A549 (cell line): ENCODE results near the gene PHYHIPL. TPM values are rescaled to one million over a fixed set of nuclear protein-coding genes. Genes with fewer than 3 reads are reported as not detected.

Experiments used
- ATAC-seq, 2 experiments: fragments of 200-7000 bp in 1 of 2; fragments of >200 bp in 1 of 2; cut with Nextera tagmentation in 1 of 2; cut with Tn5 transposase in 1 of 2; 3 replicates each; pipeline versions ENCODE4 v1.8.0 to v1.9.1; 2018 to 2020; ENCODE audit warnings: mild to moderate bottlenecking in 1 of 2, moderate library complexity in 1 of 2
- CTCF ChIA-PET: fragments of 300-600 bp; sonication (Branson Sonifier 250); formaldehyde crosslinking; extraction: SDS; loops from one replicate; lab custom pipeline; 2021; ENCODE audit warnings: antibody characterized with exemption, inconsistent platforms; lab: Yijun Ruan, JAX
- POLR2A ChIA-PET: fragments of 350-600 bp; formaldehyde crosslinking; extraction: SDS; loops from one replicate; lab custom pipeline; 2021; ENCODE audit warnings: antibody characterized with exemption, inconsistent platforms; lab: Yijun Ruan, JAX
- DNase-seq, 2 experiments: peaks; one replicate each; pipeline versions ENCODE4 v3.0.0 to v3.0.0-alpha.2; 2011 to 2016; ENCODE audit warnings: low read depth in 1 of 2, low spot score in 1 of 2
- FAIRE-seq: peaks from 2 replicates; lab custom pipeline; 2011; peaks lifted over from hg19 to GRCh38; lab: Jason Lieb, UNC
- H3K27ac ChIP-seq, 2 experiments: fragments of >200 bp; sonication (Bioruptor Twin); formaldehyde crosslinking; 3 replicates each; pipeline ENCODE4 v1.5.1; 2016 to 2017
- H3K4me1 ChIP-seq: fragments of >200 bp; sonication (Bioruptor Twin); formaldehyde crosslinking; 3 replicates; pipeline ENCODE4 v1.6.1; 2016
- H3K4me2 ChIP-seq: fragments of >200 bp; sonication (Bioruptor Twin); formaldehyde crosslinking; 3 replicates; pipeline ENCODE4 v1.6.1; 2016
- H3K4me3 ChIP-seq: fragments of >200 bp; sonication (Bioruptor Twin); formaldehyde crosslinking; 3 replicates; pipeline ENCODE4 v1.5.1; 2016
- H3K9me3 ChIP-seq: fragments of >200 bp; sonication (Bioruptor Twin); formaldehyde crosslinking; 3 replicates; pipeline ENCODE4 v1.6.1; 2016
- BHLHE40 ChIP-seq: IDR thresholded peaks from 2 replicates; pipeline ENCODE4 v1.6.1; 2012; ENCODE audit warnings: low read depth, low read length, inconsistent platforms
- CBX8 ChIP-seq: fragments of 200-600 bp; sonication (generic); IDR thresholded peaks from 2 replicates; pipeline ENCODE4 v1.6.1; 2016
- CEBPB ChIP-seq, 2 experiments: fragments of >200 bp in 1 of 2; sonication (Bioruptor Twin) in 1 of 2; formaldehyde crosslinking in 1 of 2; IDR thresholded peaks; 2 replicates each; pipeline ENCODE4 v1.6.1; 2012 to 2016
- CHD4 ChIP-seq: fragments of 200-600 bp; sonication (generic); IDR thresholded peaks from 2 replicates; pipeline ENCODE4 v1.6.1; 2016; ENCODE audit warnings: antibody characterized with exemption, mild to moderate bottlenecking, borderline replicate concordance
- FOSL2 ChIP-seq, 2 experiments: fragments of 450-650 bp in 1 of 2; fragments of >200 bp in 1 of 2; sonication (Bioruptor Twin) in 1 of 2; formaldehyde crosslinking; IDR thresholded peaks; 2 replicates each; pipeline versions ENCODE4 v1.5.0 to v1.6.1; 2016 to 2020; ENCODE audit warnings: mild to moderate bottlenecking in 1 of 2, moderate library complexity in 1 of 2
- GATA3 ChIP-seq: IDR thresholded peaks from 2 replicates; pipeline ENCODE4 v1.6.1; 2012; ENCODE audit warnings: borderline replicate concordance
- HMGXB4 ChIP-seq: fragments of 250-450 bp; sonication (Bioruptor Pico); IDR thresholded peaks from 2 replicates; pipeline ENCODE4 v1.5.0; 2021; ENCODE audit warnings: mild to moderate bottlenecking, moderate library complexity, borderline replicate concordance
- HOXB13 ChIP-seq: fragments of 250-450 bp; sonication (Bioruptor Pico); IDR thresholded peaks from 2 replicates; pipeline ENCODE4 v1.5.0; 2020; ENCODE audit warnings: low read depth, mild to moderate bottlenecking, moderate library complexity
- HOXB5 ChIP-seq: fragments of 250-450 bp; sonication (Bioruptor Pico); IDR thresholded peaks from 2 replicates; pipeline ENCODE4 v1.5.0; 2020; ENCODE audit warnings: mild to moderate bottlenecking, moderate library complexity
- PHF8 ChIP-seq: fragments of 200-600 bp; sonication (generic); IDR thresholded peaks from 2 replicates; pipeline ENCODE4 v1.6.1; 2016; ENCODE audit warnings: low read depth, mild to moderate bottlenecking, antibody characterized with exemption, moderate library complexity, borderline replicate concordance
- POLR2A ChIP-seq: IDR thresholded peaks from 2 replicates; pipeline ENCODE4 v1.6.1; 2012; ENCODE audit warnings: mild to moderate bottlenecking, low read length
- RARB ChIP-seq: fragments of 250-450 bp; sonication (Bioruptor Pico); IDR thresholded peaks from 2 replicates; pipeline ENCODE4 v1.8.0; 2021; ENCODE audit warnings: mild to moderate bottlenecking, moderate library complexity
- REST ChIP-seq: fragments of 200-600 bp; sonication (generic); IDR thresholded peaks from 2 replicates; pipeline ENCODE4 v1.6.1; 2016; ENCODE audit warnings: antibody characterized with exemption, mild to moderate bottlenecking, moderate library complexity
- SMC3 ChIP-seq: fragments of >200 bp; sonication (Bioruptor Twin); formaldehyde crosslinking; IDR thresholded peaks from 3 replicates; pipeline ENCODE4 v1.6.1; 2018; ENCODE audit warnings: inconsistent platforms
- USF2 ChIP-seq: fragments of 450-650 bp; IDR thresholded peaks from 2 replicates; pipeline ENCODE4 v1.6.1; 2014; ENCODE audit warnings: antibody characterized with exemption
- ZC3H11A ChIP-seq: fragments of 450-650 bp; IDR thresholded peaks from 2 replicates; pipeline ENCODE4 v1.6.1; 2014; ENCODE audit warnings: antibody characterized with exemption, mild to moderate bottlenecking
- WGBS: methylation state at CpG from one replicate; pipeline ENCODE4 v1.1.6; 2017; ENCODE audit errors: missing lambda C conversion rate; 5-methylcytosine and 5-hydroxymethylcytosine counted together
- polyA plus RNA-seq, 4 experiments: library from polyadenylated mRNA; depleted of rRNA in 3 of 4; stranded (reverse); fragments of >200 nt; fragmentation: RNase III in 1 of 4; extraction: RNeasy Plus Mini Kit Qiagen cat#74134 plus additional on column Dnase treatment in 1 of 4; gene quantifications; 2 replicates in 3 of 4; 3 replicates in 1 of 4; pipeline ENCODE4 v1.2.3, GENCODE V29; 2011 to 2017

The PHYHIPL gene
- polyA plus RNA-seq, 2 of the 4 experiments (the other 2 are of a cell fraction), result 0.88 to 0.97 TPM

GRCh38 chr10:59257224-59257623, 80.8 kb downstream of the PHYHIPL start:
- H3K4me3 ChIP-seq, result no peak overlapping the region
- ChIA-PET POLR2A (no interaction called here), CTCF (no interaction called here)
- TF ChIP-seq SMC3 (no peak), GATA3 (no peak), CBX8 (no peak), FOSL2 (IDR thresholded peaks at IDR 0.05) (no peak), FOSL2 (CRISPR knock-in tag; IDR thresholded peaks at IDR 0.05) (no peak), HOXB5 (CRISPR knock-in tag) (no peak)
- no peak for FAIRE-seq
- no peak for DNase-seq
- no peak for ATAC-seq
- no peak overlapping the region for H3K27ac ChIP-seq
- H3K9me3 ChIP-seq, result no peaks in the 10 kb centered on the region
- H3K4me1 ChIP-seq, result no peaks in the 10 kb centered on the region
- 95% methylated on average over 1 of the region's 1 CpG for WGBS
- H3K4me2 ChIP-seq, result no peak overlapping the region

- WGBS, result 55% methylated on average over 1 of the region's 1 CpG
- no peak for ATAC-seq
- TF ChIP-seq POLR2A (no peak), ZC3H11A (no peak), USF2 (no peak), CEBPB (IDR thresholded peaks at IDR 0.05) (no peak), SMC3 (no peak), HOXB13 (no peak), RARB (CRISPR knock-in tag) (no peak)
- no peak overlapping the region for H3K4me3 ChIP-seq
- no peak for FAIRE-seq
- ChIA-PET CTCF (no interaction called here), POLR2A (no interaction called here)
- no peaks in the 10 kb centered on the region for H3K9me3 ChIP-seq
- no peak overlapping the region for H3K4me2 ChIP-seq
- DNase-seq, result no peak
- H3K27ac ChIP-seq, result no peak overlapping the region
- H3K4me1 ChIP-seq, result no peaks in the 10 kb centered on the region
Measured at GRCh38 chr10:59258890-59259289, 82.4 kb downstream of the PHYHIPL start.

GRCh38 chr10:59265141-59265540, 88.7 kb downstream of the PHYHIPL start:
- POLR2A ChIA-PET, result interaction anchor here (0.6 kb wide), 1 partner anchor 283 kb away, joined by 5 read pairs; no protein-coding TSS in a partner anchor
- 16% methylated on average over 5 of the region's 5 CpGs for WGBS
- Histone ChIP-seq H3K4me3 (no peak overlapping the region), H3K4me1 (no peaks in the 10 kb centered on the region), H3K4me2 (no peak overlapping the region), H3K9me3 (no peaks in the 10 kb centered on the region), H3K27ac (no peak overlapping the region)
- FAIRE-seq, result no peak
- ATAC-seq, result no peak
- CTCF ChIA-PET, result no interaction called here
- no peak for DNase-seq
- TF ChIP-seq REST (peak; percentile 55), BHLHE40 (no peak), PHF8 (no peak), HMGXB4 (CRISPR knock-in tag) (no peak), CHD4 (no peak), RARB (CRISPR knock-in tag) (no peak), GATA3 (no peak)
